Parathyroid adenoma (tissue), 2 donors: ENCODE results near the gene FSTL3.
"Not testable (repeated sequence)": the region's sequence is repeated elsewhere in the genome, so short reads cannot be mapped to it uniquely, and the experiment has no call there.

ENCODE experiments used
- H2AFZ ChIP-seq: fragments of 300-600 bp; sonication (generic); one replicate; pipeline ENCODE4 v1.7.0; 2017; ENCODE audit warnings: antibody characterized with exemption, mild to moderate bottlenecking
- H3K27ac ChIP-seq: fragments of 300-600 bp; sonication (generic); one replicate; pipeline ENCODE4 v1.7.0; 2017
- H3K27me3 ChIP-seq: fragments of 300-600 bp; sonication (generic); one replicate; pipeline ENCODE4 v1.7.0; 2017; ENCODE audit warnings: low read length; ENCODE audit not compliant: control insufficient read depth, insufficient read depth
- H3K36me3 ChIP-seq: fragments of 300-600 bp; sonication (generic); one replicate; pipeline ENCODE4 v1.7.0; 2017; ENCODE audit warnings: low read length; ENCODE audit not compliant: control insufficient read depth, insufficient read depth
- H3K4me1 ChIP-seq: fragments of 300-600 bp; sonication (generic); one replicate; pipeline ENCODE4 v1.7.0; 2017; ENCODE audit warnings: control low read depth
- H3K4me2 ChIP-seq: fragments of 300-600 bp; sonication (generic); one replicate; pipeline ENCODE4 v1.7.0; 2017; ENCODE audit warnings: low read length
- H3K4me3 ChIP-seq: fragments of 300-600 bp; sonication (generic); one replicate; pipeline ENCODE4 v1.7.0; 2017; ENCODE audit warnings: low read depth, low read length
- H3K79me2 ChIP-seq: fragments of 300-600 bp; sonication (generic); one replicate; pipeline ENCODE4 v1.7.0; 2017; ENCODE audit warnings: control low read depth
- H3K9ac ChIP-seq: fragments of 300-600 bp; sonication (generic); one replicate; pipeline ENCODE4 v1.7.0; 2017; ENCODE audit warnings: mild to moderate bottlenecking
- H3K9me3 ChIP-seq: fragments of 300-600 bp; sonication (generic); one replicate; pipeline ENCODE4 v1.7.0; 2017; ENCODE audit warnings: low read length; ENCODE audit not compliant: control insufficient read depth
- CTCF ChIP-seq: fragments of 300-600 bp; sonication (generic); IDR thresholded peaks from one replicate; pipeline ENCODE4 v1.7.0; 2017; ENCODE audit warnings: antibody characterized with exemption, mild to moderate bottlenecking
- donor health status: primary hyperparathyroidism.

The FSTL3 gene

GRCh38 chr19:726993-727956 lies 51.1 kb downstream of the FSTL3 start:
- H3K4me3 ChIP-seq = no peak overlapping the region
- H3K27ac ChIP-seq = no peak overlapping the region
- H3K4me2 ChIP-seq = no peak overlapping the region
- no peak overlapping the region for H2AFZ ChIP-seq
- no peaks in the 10 kb centered on the region for H3K27me3 ChIP-seq
- TF ChIP-seq CTCF = no peak
- H3K9me3 ChIP-seq = no peaks in the 10 kb centered on the region
- no peaks in the 10 kb centered on the region for H3K4me1 ChIP-seq
- no peaks in the 10 kb centered on the region for H3K36me3 ChIP-seq
- no peak overlapping the region for H3K9ac ChIP-seq
- no peaks in the 10 kb centered on the region for H3K79me2 ChIP-seq

DNA sequence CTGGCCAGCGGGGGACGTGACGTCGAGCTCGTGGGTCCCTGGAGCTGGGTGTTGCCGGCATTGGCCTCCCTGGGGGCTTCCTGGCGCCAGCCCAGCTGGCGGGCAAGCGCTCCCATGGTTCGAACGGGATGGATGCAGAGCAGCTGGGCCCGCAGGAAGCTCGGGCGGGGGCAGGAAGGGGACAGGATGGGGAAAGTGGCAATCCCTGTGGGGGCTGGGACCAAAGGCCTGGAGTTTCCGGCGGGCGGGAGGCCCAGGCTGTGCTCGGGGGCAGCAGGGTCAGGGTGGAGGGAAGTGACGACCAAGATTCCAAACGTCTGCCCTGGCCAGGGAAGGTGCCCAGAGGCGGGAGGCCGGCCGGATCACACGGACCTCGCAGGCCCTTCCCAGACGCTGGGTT lies 51.8 kb downstream of the FSTL3 start:
- TF ChIP-seq CTCF = no peak
- Histone ChIP-seq H2AFZ (no peak overlapping the region), H3K9me3 (no peaks in the 10 kb centered on the region), H3K27me3 (no peaks in the 10 kb centered on the region), H3K27ac (no peak overlapping the region), H3K4me1 (no peaks in the 10 kb centered on the region), H3K4me2 (no peak overlapping the region), H3K4me3 (no peak overlapping the region), H3K36me3 (no peaks in the 10 kb centered on the region), H3K79me2 (no peaks in the 10 kb centered on the region), H3K9ac (no peak overlapping the region)

DNA sequence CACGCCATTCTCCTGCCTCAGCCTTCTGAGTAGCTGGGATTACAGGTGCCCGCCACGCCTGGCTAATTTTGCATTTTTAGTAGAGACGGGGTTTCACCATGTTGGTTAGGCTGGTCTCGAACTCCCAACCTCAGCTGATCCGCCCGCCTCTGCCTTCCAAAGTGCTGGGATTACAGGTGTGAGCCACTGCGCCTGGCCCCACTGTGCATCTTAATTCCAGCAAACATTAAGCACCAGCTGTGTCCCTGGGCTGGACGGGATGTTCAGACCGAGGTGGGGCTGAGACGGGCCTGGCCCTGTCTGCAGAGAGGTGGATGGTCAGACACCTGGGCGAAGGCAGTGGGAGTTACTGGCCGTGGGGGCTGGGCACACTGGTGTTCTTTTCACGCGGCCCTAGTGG lies 53.4 kb downstream of the FSTL3 start:
- not testable (repeated sequence) for H3K4me3 ChIP-seq, H3K9me3 ChIP-seq, H3K27ac ChIP-seq, H3K36me3 ChIP-seq, H3K4me1 ChIP-seq, H3K27me3 ChIP-seq, H2AFZ ChIP-seq, H3K79me2 ChIP-seq, H3K9ac ChIP-seq, H3K4me2 ChIP-seq

- no peak overlapping the region for H3K4me2 ChIP-seq
- H3K9ac ChIP-seq = no peak overlapping the region
- no peaks in the 10 kb centered on the region for H3K79me2 ChIP-seq
- no peaks in the 10 kb centered on the region for H3K4me1 ChIP-seq
- H2AFZ ChIP-seq = no peak overlapping the region
- H3K9me3 ChIP-seq = no peaks in the 10 kb centered on the region
- no peaks in the 10 kb centered on the region for H3K36me3 ChIP-seq
- no peak overlapping the region for H3K27ac ChIP-seq
- no peak overlapping the region for H3K4me3 ChIP-seq
- H3K27me3 ChIP-seq = no peaks in the 10 kb centered on the region
- no peak for TF ChIP-seq CTCF
These were observed 53.9 kb downstream of the FSTL3 start for GRCh38 chr19:729965-730668.

DNA sequence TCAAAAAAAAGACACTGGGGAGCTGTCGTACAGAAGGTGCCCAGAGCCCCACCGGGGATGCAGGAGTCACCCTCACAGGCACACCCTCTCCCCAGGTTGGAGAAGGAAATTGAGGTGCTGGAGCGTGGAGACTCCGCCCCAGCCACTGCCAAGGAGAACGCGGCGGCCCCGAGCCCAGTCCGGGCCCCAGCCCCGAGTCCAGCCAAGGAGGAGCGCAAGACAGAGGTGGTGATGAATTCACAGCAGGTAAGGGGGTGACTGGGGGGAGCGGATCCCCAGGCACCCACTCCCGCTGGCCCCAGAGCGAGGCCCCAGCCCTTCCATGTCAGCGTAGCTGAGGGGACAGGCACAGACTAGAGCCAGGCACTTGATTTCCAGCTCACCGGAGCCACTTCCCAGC lies 54.8 kb downstream of the FSTL3 start:
- Histone ChIP-seq H3K4me3 (no peak overlapping the region), H3K9ac (no peak overlapping the region), H3K79me2 (no peaks in the 10 kb centered on the region), H3K36me3 (no peaks in the 10 kb centered on the region), H3K27me3 (no peaks in the 10 kb centered on the region), H3K9me3 (no peaks in the 10 kb centered on the region), H3K27ac (no peak overlapping the region), H3K4me2 (no peak overlapping the region), H2AFZ (no peak overlapping the region), H3K4me1 (no peaks in the 10 kb centered on the region)
- no peak for TF ChIP-seq CTCF
